ENCODE results near the gene ZPR1. TPM values are rescaled to one million over a fixed set of nuclear protein-coding genes. Genes with fewer than 3 reads are reported as not detected.
A peak's percentile ranks its signal among the peaks of the same experiment; 100 is the strongest.

ZPR1 gene
- total RNA-seq, 1 experiment from 2014 or later = 75.0 TPM

DNA sequence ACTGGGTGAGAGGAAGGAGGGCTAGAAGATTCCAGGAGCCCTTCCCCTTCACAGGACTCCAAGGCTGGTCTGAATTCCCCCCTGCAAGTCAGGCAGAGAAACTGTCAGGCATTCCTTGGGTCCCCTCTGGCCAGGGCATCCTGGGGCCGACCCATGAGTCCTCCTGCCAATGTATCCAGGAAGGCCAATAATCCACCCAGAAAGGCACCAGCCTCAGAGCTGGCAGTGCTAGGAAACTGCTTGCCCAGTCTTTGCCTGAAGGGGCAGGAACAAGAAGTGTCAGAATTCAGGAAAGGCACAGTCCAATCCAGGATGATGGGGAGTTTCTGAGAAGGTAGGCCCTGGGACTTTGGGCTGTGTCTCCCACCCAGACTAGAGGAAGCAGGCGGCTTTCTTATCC is 56.0 kb downstream of the ZPR1 start:
- DNase-seq = no peak
- Histone ChIP-seq H3K4me3 (ENCODE audit: insufficient read depth, low read depth, low read length) (no peak overlapping the region), H3K27me3 (ENCODE audit: control insufficient read depth, insufficient read depth, low read length) (no peaks in the 10 kb centered on the region; the same call in 1 of the 2 replicates), H3K36me3 (replicated peaks; ENCODE audit: control insufficient read depth, insufficient read depth, low read length) (no peaks in the 10 kb centered on the region)

DNA sequence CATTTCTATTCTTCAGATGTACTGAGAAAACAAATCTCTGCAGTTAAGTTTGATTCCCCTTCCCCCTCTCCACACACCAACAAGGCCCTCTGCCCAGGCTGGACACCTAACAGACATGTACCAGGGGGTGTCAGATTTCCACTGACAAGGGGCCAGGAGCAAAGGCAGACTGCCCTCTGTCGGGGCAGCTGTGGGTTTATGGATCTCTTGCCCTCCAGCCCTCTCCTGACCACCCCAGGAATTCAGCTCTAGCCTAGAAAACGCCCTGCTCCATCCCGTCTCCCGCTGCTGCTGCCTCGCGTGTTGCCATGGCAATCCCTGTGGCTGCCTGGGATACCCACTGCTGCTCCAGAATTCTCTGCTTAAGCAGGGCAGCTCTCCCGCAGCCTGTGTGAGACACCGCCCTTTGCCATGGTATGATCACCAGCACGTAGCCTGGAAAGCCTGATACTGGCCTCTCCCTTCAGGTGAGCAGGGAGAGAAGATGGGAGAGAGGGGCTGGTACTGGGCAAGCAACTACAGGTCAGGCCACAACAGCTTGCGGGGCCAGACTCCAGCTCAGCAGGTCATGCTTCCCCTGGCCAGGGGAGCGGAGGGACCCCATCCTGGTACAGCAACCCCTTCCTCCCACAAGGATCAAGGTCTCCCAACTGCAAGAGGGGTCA is 56.6 kb downstream of the ZPR1 start:
- Histone ChIP-seq H3K4me3 (ENCODE audit: insufficient read depth, low read depth, low read length) (no peak overlapping the region), H3K27me3 (ENCODE audit: control insufficient read depth, insufficient read depth, low read length) (no peaks in the 10 kb centered on the region; the same call in 1 of the 2 replicates), H3K36me3 (replicated peaks; ENCODE audit: control insufficient read depth, insufficient read depth, low read length) (no peaks in the 10 kb centered on the region)
- peak; percentile 88 for DNase-seq

DNA sequence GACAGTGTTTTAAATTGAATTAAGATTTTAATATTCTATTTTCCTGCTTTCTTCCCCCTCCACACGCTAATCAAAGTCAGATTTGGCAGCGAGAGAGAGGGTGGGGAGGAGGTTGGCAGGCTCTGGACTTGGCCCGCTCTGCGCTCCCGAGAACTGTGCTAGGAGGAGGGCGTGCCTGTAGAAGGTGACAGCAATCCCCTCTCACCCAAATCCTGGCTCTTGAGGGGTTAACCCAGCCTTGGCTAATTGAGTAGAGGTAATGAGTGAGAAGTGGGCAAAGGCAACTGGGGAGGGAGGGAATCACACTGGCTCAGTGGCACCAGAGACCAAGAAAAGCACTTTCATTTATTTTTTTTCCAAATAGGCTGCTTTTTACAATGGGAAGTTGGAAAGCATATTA is 57.2 kb downstream of the ZPR1 start:
- DNase-seq = no peak
- no peak overlapping the region for H3K4me3 ChIP-seq (ENCODE audit: insufficient read depth, low read depth, low read length)
- no peaks in the 10 kb centered on the region; the same call in 1 of the 2 replicates for H3K27me3 ChIP-seq (ENCODE audit: control insufficient read depth, insufficient read depth, low read length)
- H3K36me3 ChIP-seq (replicated peaks; ENCODE audit: control insufficient read depth, insufficient read depth, low read length) = no peaks in the 10 kb centered on the region

DNA sequence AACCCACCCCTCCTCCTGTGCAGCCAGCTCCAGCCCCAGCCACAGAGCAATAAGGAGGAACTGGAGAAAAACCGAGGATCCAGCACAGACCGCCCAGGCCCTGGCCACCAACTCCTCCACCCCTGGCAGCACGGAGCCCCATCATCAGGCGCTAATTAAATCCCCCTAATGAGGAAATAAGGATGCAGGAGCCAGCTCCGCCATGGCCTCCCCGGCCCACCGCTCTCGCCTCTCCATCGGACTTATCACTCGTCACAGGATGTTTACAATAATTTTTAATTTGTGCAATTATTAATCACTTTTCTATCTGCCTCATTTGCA is 57.6 kb downstream of the ZPR1 start:
- Histone ChIP-seq H3K27me3 (ENCODE audit: control insufficient read depth, insufficient read depth, low read length) (no peaks in the 10 kb centered on the region; the same call in 1 of the 2 replicates), H3K4me3 (ENCODE audit: insufficient read depth, low read depth, low read length) (no peak overlapping the region), H3K36me3 (replicated peaks; ENCODE audit: control insufficient read depth, insufficient read depth, low read length) (no peaks in the 10 kb centered on the region)
- no peak for DNase-seq

DNA sequence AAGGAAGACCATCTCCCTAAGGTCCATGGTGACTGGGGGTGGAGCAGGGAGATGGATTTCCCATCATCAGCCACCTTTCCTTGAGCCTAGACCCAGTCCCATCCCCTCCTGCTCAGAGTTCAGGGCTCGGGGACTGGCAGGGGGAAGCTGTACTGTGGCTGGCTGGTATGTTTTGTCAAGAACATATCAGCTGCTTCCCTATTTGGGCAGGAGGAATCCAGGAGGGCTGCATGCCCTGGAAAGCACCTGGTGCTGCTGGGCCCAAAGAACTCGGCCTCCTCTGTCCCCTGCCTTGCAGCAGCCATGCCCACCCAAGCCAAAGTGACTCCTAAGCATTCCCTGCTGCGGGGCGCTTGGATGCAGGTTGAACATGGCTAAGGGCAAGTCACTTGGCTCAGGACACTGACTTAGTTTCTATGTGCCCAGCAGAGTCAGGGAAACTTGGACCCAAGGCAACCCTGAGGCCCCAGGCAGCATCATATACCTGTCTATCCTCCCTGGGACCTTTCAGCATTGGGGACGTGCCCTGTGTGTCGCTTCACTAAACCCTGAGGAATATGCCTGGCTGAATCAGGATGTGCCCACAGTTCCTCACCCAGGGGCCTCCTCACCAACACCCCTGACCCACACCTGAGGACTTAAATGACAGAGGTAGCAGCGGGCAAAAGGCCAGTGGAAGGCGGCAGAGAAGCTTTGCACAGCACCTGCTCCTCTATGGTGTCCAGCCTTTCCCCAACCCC is 58.2 kb downstream of the ZPR1 start:
- Histone ChIP-seq H3K4me3 (ENCODE audit: insufficient read depth, low read depth, low read length) (no peak overlapping the region), H3K36me3 (replicated peaks; ENCODE audit: control insufficient read depth, insufficient read depth, low read length) (no peaks in the 10 kb centered on the region), H3K27me3 (ENCODE audit: control insufficient read depth, insufficient read depth, low read length) (no peaks in the 10 kb centered on the region; the same call in 1 of the 2 replicates)
- DNase-seq = no peak

DNA sequence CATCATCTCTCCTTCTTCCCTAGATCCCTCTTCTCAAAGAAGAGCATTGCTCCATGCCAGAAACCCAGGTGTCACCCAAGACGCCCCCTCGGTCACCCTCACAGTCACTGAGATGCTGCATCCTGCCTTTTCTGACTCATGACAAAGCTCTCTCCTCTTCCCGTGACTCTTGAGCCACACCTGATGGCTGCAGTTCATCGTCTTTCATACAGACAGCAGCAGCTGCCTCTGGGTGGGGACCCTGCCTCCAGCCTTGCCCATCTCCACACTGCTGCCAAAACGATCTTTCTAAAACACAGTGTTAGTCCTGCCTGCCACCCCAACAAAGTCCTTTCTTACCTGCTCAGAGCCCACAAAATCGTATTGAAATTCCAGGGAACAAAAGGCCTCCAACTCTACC is 59.8 kb downstream of the ZPR1 start:
- Histone ChIP-seq H3K27me3 (ENCODE audit: control insufficient read depth, insufficient read depth, low read length) (no peaks in the 10 kb centered on the region; the same call in 1 of the 2 replicates), H3K36me3 (replicated peaks; ENCODE audit: control insufficient read depth, insufficient read depth, low read length) (no peaks in the 10 kb centered on the region), H3K4me3 (ENCODE audit: insufficient read depth, low read depth, low read length) (no peak overlapping the region)
- peak; percentile 20 for DNase-seq

DNA sequence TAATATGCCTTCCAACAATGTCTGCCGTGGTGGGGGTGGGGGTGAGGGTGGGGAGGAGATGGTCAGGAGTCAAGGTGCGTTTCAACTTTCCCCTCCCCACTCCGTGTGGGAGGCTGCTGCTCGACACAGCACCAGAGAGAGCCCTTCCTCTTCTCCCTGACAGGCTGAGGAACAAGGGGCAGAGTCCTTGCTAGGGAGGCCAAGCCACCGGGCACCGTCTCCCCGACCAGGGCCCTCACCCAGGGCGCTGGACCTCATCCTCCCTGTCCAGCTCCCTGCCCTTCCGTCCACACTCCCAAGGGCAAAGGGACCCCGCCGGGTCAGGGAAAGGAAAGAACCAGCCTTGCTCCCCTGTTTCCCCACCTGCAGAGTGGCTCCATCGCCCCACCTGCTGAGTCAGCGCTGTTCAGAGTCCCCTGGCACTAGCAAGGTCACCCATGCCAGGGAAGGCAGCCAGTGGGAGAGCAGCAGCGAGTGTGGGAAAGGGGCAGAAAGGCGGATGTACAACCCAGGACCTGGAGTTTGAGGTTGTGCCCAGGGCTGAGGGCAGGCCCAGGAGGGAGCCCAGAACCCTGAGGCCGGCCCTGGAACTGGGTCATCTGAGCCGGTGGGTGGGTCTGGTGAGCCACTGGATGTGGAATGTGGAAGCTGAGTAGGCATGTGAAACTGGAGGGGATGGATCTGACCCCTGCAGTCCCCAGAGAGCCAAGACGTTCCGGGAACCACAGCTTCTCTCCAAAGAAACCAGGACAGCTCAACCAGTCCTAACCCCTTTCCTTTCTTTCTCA is 62.2 kb downstream of the ZPR1 start:
- DNase-seq = peak; percentile 74
- no peaks in the 10 kb centered on the region; the same call in 1 of the 2 replicates for H3K27me3 ChIP-seq (ENCODE audit: control insufficient read depth, insufficient read depth, low read length)
- no peak overlapping the region for H3K4me3 ChIP-seq (ENCODE audit: insufficient read depth, low read depth, low read length)
- no peaks in the 10 kb centered on the region for H3K36me3 ChIP-seq (replicated peaks; ENCODE audit: control insufficient read depth, insufficient read depth, low read length)

DNA sequence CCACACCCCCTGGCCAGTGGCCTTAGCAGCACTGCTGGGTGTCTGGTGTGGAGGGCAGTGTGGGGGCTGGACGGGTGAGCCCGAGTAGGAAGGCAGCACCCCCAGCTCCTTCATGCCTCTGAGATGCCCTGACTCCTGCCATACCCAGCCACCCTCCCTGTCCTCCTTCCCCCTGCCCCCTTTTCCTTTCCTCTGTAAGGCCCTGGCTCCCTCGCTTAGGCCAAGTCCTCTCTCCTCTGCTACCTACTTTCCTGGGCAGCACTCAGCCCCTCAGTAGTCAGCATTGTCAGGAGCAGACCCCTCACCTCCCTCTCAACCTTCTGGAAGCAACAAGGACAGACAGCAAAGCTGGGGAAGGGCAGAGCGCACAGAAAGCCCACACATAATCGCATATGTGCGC is 63.0 kb downstream of the ZPR1 start:
- DNase-seq = no peak
- no peaks in the 10 kb centered on the region; the same call in 1 of the 2 replicates for H3K27me3 ChIP-seq (ENCODE audit: control insufficient read depth, insufficient read depth, low read length)
- no peak overlapping the region for H3K4me3 ChIP-seq (ENCODE audit: insufficient read depth, low read depth, low read length)
- H3K36me3 ChIP-seq (replicated peaks; ENCODE audit: control insufficient read depth, insufficient read depth, low read length) = no peaks in the 10 kb centered on the region

Other genes starting within 250 kb of the ZPR1 start
- 31.1 and 33.2 TPM in 2 replicates for gene BUD13, start 15.0 kb downstream of the ZPR1 start, total RNA-seq (2014; rRNA removed; shearing (Covaris generic))
- gene APOA5, start 3.9 kb upstream of the ZPR1 start, total RNA-seq (2014; rRNA removed; shearing (Covaris generic)) = 0.07 and 0.11 TPM in 2 replicates
- gene APOA4, start 35.3 kb upstream of the ZPR1 start, total RNA-seq (2014; rRNA removed; shearing (Covaris generic)) = not detected in 2 replicates
- gene APOC3, start 41.9 kb upstream of the ZPR1 start, total RNA-seq (2014; rRNA removed; shearing (Covaris generic)) = not detected in 2 replicates
- gene APOA1, start 49.6 kb upstream of the ZPR1 start, total RNA-seq (2014; rRNA removed; shearing (Covaris generic)) = 2.4 and 12.8 TPM in 2 replicates